SH-SY5Y (cell line): ENCODE measurements around the gene WFDC5.

Experiments
- GATA2 ChIP-seq: IDR thresholded peaks from 2 replicates; pipeline ENCODE4 v1.6.1; 2011; ENCODE audit warnings: mild to moderate bottlenecking, low read depth, low read length
- GATA3 ChIP-seq: IDR thresholded peaks from 2 replicates; pipeline ENCODE4 v1.6.1; 2011; ENCODE audit warnings: low read depth, mild to moderate bottlenecking, low read length, moderate library complexity

DNA sequence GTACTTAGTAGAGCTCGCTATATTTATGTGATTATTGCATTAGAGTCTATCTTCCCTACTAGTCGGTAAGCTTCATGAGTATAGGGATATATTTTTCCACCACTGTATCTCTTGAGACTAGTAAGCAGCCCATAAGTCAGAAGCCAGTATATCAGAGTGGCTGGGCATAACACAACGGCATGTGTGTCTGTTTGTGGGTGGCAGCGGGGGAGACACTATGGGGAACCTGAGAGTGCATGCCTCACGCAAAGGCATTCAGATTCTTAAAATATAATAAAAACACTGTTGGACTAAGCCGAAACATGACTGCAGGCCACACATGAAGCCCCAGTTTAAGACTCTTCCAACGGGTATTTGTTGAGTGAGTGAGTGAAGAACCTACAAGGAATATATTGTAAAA, 22.1 kb downstream of the WFDC5 start:
- no peak for TF ChIP-seq GATA2
- TF ChIP-seq GATA3 = no peak
